ENCODE data around the gene MPPED1.

The MPPED1 gene

DNA sequence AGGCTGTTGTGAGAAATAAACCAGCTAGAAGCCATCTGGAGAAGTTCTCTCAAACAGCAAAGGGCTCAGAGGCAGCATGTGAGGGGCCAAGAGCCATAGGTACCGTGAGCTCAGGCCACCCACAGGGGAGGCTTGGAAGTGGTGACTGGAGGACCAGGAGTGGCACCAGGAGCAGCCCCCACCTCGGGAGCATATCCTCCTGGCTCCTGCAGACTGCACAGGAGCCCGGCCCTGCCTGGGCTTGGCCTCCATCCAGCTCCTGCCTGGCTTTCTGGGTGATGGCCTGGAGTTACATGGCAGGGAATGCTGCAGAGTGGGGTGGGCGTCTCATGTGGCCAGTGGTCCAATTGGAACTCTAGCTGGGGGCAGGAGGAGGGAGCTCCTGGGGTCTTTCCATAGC lies 4.2 kb upstream of the MPPED1 start:
- DNase-seq (ENCODE audit: low read depth): no peak
- TF ChIP-seq, protein P1, sequence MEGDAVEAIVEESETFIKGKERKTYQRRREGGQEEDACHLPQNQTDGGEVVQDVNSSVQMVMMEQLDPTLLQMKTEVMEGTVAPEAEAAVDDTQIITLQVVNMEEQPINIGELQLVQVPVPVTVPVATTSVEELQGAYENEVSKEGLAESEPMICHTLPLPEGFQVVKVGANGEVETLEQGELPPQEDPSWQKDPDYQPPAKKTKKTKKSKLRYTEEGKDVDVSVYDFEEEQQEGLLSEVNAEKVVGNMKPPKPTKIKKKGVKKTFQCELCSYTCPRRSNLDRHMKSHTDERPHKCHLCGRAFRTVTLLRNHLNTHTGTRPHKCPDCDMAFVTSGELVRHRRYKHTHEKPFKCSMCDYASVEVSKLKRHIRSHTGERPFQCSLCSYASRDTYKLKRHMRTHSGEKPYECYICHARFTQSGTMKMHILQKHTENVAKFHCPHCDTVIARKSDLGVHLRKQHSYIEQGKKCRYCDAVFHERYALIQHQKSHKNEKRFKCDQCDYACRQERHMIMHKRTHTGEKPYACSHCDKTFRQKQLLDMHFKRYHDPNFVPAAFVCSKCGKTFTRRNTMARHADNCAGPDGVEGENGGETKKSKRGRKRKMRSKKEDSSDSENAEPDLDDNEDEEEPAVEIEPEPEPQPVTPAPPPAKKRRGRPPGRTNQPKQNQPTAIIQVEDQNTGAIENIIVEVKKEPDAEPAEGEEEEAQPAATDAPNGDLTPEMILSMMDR (IDR thresholded peaks at IDR 0.05; ENCODE audit: control insufficient read depth, insufficient read depth, low read depth, low read length, missing control alignments): no peak
- no peak overlapping the region for H3K4me3 ChIP-seq (ENCODE audit: control insufficient read depth, low read depth, low read length)

DNA sequence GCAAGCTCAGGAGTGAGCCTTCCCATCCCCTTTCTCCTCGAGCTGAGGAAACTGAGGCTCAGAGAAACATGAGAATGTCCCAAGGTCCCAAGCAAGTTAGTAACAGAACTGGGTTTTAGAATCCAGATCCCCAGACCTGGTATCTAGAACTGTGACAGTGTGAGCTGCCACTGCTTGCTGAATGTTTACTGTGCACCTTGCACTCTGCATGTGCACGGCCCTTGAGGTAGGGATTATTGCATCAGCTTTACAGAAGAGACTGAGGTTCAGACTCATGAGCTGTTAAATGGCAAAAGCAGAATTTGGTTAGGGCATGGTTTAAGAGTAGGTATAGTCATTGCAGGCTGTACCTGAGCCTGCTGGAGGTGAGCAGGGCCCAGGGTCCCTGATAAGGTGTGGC lies 3.8 kb upstream of the MPPED1 start:
- no peak for DNase-seq (ENCODE audit: low read depth)
- H3K4me3 ChIP-seq (ENCODE audit: control insufficient read depth, low read depth, low read length): no peak overlapping the region
- TF ChIP-seq, protein P1 (IDR thresholded peaks at IDR 0.05; ENCODE audit: control insufficient read depth, insufficient read depth, low read depth, low read length, missing control alignments): no peak

DNA sequence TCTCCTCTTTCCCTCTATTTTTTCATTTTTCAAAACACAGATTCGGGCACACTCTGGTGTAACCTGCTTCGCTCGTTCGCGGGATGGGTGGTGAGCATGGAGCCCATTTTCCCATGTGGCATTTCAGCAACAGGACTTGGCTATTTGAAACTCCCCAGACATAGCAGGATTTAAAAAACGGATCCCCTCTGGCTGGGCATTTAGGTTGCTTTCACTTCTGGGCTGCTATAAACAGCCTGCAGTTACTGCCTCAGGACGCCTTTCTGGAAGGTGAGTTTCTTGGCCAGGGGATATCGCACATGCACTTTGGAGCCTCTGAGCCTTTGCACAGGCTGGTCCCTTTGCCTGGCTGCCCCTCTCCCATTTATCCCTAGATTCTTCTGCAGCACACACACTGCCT lies 2.8 kb upstream of the MPPED1 start:
- no peak overlapping the region for H3K4me3 ChIP-seq (ENCODE audit: control insufficient read depth, low read depth, low read length)
- no peak for DNase-seq (ENCODE audit: low read depth)
- TF ChIP-seq, protein P1 (IDR thresholded peaks at IDR 0.05; ENCODE audit: control insufficient read depth, insufficient read depth, low read depth, low read length, missing control alignments): no peak

DNA sequence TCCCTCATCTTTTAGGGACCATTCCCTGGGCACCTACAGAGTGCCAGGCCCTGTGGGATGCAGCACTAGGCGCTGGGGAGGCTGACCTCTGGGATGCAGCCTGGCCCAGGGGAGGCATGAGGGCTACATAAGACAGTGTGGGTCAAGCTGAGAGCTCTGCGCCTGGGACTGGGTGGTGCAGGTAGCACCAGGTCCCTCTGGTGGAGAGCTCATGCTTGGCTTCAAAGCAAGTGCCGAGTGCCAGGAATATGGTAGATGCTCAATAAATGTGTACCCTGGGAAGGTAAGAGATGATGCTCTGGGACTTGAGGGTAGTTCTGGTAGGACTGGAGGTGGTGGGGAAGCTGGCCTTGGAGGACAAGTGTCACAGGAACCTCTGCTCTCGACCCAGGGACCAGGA lies 2.0 kb upstream of the MPPED1 start:
- H3K4me3 ChIP-seq (ENCODE audit: control insufficient read depth, low read depth, low read length): no peak overlapping the region
- DNase-seq (ENCODE audit: low read depth): no peak
- TF ChIP-seq, protein P1 (IDR thresholded peaks at IDR 0.05; ENCODE audit: control insufficient read depth, insufficient read depth, low read depth, low read length, missing control alignments): no peak

DNA sequence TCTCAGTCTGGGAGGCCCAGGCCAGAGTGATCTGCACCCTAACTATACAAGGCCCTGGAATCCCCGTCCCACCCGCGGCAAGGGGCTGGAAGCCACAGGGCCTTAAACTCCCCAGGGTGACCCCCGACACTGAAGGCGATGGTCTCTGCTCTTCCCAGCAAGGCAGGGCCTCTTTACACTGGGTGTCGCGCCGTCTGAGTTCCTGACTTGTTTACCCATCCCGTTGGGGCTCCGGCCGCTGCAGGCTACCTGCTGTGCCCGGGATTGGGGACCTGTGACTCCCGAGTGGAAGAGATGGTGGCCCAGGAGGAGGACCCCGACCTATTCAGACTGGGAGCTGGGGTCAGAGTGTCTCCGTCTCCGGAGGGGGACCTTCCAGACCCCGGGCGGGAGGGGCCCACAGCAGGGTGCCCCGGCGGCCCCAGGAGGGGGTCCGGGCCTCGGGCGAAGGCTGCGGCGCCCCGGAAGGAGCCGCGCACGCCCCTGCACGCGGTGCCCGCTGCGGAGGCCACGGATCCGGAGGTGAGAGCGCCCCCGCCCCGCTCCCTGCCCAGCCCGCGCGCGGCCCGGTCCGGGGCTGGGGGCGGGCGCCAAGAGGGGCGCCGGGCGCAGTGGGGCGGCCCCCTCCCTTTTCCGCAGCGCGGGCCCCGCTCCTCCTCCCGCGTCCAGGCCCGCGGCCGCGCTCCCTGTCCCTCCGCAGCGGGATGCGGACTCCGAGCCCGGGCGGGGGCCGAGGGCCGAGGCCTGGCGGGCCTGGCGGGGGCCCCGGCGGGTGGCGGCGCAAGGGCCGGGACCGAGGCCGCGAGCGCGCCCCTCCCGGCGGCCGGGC lies 560 bp upstream of the MPPED1 start:
- no peak overlapping the region for H3K4me3 ChIP-seq (ENCODE audit: control insufficient read depth, low read depth, low read length)
- DNase-seq (ENCODE audit: low read depth): no peak

DNA sequence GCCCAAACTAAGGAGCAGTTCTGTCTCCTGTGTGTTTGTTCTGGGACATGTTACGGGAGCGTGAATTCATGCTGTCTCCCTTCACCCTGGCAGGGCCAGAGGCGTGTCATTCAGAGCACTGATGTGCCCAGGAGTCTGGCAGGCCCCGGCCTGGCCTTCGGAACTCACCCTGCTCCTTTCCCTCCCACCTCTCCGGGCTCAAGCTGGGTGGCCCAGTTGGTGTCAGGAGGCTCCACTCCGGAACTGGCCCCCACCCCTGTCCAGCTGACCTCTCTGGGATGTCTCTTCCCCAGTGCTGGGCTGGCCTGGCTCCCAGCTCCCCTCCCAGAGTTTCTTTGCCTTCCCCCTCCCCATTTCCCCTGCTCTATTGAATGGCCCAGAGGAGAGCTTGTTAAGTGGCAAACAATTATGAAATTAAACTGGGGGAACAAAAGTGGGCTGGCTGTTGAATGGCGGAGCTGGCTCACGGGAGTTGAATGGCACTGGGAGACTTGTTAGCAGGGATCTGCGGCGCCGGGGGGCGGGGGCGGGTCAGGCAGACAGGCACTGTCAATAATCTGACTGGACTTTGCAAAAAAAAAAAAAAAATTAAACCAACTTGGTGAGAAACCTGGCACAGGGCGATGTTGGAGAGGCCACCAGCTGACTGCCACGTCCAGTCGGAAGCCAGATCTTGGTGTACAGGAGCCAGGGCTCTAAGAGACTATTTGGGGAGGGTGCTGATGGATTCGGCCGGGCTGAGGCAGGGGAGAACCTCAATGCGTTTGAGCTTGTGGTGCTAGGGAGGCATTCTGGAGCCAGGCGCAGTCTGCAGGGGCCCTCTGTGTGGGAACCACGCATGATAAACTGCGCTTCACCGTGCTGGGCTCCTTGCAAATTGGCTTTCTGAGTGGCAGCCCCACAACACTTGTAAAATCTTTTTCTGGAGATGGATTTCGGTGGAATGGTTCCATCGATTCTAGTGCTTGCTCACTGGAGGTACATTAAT lies 1.3 kb downstream of the MPPED1 start:
- DNase-seq (ENCODE audit: low read depth): no peak
- no peak overlapping the region for H3K4me3 ChIP-seq (ENCODE audit: control insufficient read depth, low read depth, low read length)
- TF ChIP-seq, protein P1 (IDR thresholded peaks at IDR 0.05; ENCODE audit: control insufficient read depth, insufficient read depth, low read depth, low read length, missing control alignments): no peak

More for the DNA sequence above, 560 bp upstream of the MPPED1 start:
- TF ChIP-seq, protein P1 (IDR thresholded peaks at IDR 0.05; ENCODE audit: control insufficient read depth, insufficient read depth, low read depth, low read length, missing control alignments): no peak
